ENCODE results near the gene FGF8. TPM values are rescaled to one million over a fixed set of nuclear protein-coding genes. Genes with fewer than 3 reads are reported as not detected.

The FGF8 gene
- total and polyA plus RNA-seq, 4 donors, result 0.42 TPM; not detected in 3

- peak overlapping the region in 1 of 3 donors; percentile 38 for H3K4me3 ChIP-seq (ENCODE audit: low read depth in 1 of 3, low read length in 3 of 3)
- 11% methylated on average over 74 of the region's 74 CpGs for WGBS
- H3K36me3 ChIP-seq (ENCODE audit: control insufficient read depth in 4 of 4, insufficient read depth in 3 of 4, low read depth in 1 of 4, low read length in 3 of 4), result no peaks in the 10 kb centered on the region
- peaks cover 0 to 21% (median 3%) of the 10 kb centered on the region in 4 donors for H3K27me3 ChIP-seq (ENCODE audit: control insufficient read depth in 4 of 4, insufficient read depth in 4 of 4, low read length in 3 of 4)
- H3K27ac ChIP-seq (ENCODE audit: low read depth in 1 of 2, low read length in 2 of 2), result no peak overlapping the region
- DNase-seq (ENCODE audit: low spot score), result no peak
- peaks cover 17 to 33% (median 21%) of the 10 kb centered on the region in 4 donors for H3K4me1 ChIP-seq (ENCODE audit: control insufficient read depth in 4 of 4, insufficient read depth in 4 of 4, low read length in 3 of 4)
- H3K9ac ChIP-seq (ENCODE audit: low read depth in 1 of 2, low read length in 2 of 2), result no peak overlapping the region
- H3K9me3 ChIP-seq (ENCODE audit: control insufficient read depth in 4 of 4, low read length in 3 of 4), result no peaks in the 10 kb centered on the region
- TF ChIP-seq HNF4A (conservative IDR thresholded peaks at IDR 0.05) (no peak), FOXA2 (IDR thresholded peaks at IDR 0.05) (no peak), ZBTB33 (IDR thresholded peaks at IDR 0.05) (no peak), CTCF (IDR thresholded peaks at IDR 0.05; ENCODE audit: low read depth, low read length, missing input control) (no peak), SP1 (IDR thresholded peaks at IDR 0.05) (no peak), REST (IDR thresholded peaks at IDR 0.05) (no peak), MAX (IDR thresholded peaks at IDR 0.05) (no peak), RXRA (IDR thresholded peaks at IDR 0.05) (no peak), JUND (IDR thresholded peaks at IDR 0.05) (no peak), FOXA1 (IDR thresholded peaks at IDR 0.05) (no peak), YY1 (IDR thresholded peaks at IDR 0.05) (no peak), TAF1 (conservative IDR thresholded peaks at IDR 0.05) (no peak), NR2F2 (IDR thresholded peaks at IDR 0.05) (no peak), RAD21 (IDR thresholded peaks at IDR 0.05) (no peak), EGR1 (IDR thresholded peaks at IDR 0.05; ENCODE audit: low read depth in 2 of 2) (no peak), ATF3 (IDR thresholded peaks at IDR 0.05) (no peak), GABPA (IDR thresholded peaks at IDR 0.05 in 1 of 2, conservative IDR thresholded peaks at IDR 0.05 in 1 of 2) (no peak), HNF4G (IDR thresholded peaks at IDR 0.05) (no peak)
Measured at GRCh38 chr10:101776161-101776817, 375 bp upstream of the FGF8 start.

Data from liver (tissue), 9 donors.